Subcutaneous abdominal adipose tissue (tissue), 5 donors: ENCODE measurements around the gene ETF1.

Experiments
- H3K27ac ChIP-seq: one replicate; pipeline ENCODE4 v1.7.0; 2013; ENCODE audit warnings: low read depth, mild to moderate bottlenecking, inconsistent platforms, low read length, moderate library complexity
- H3K27me3 ChIP-seq, 5 donors: one replicate each; pipeline ENCODE4 v1.7.0; 2013; ENCODE audit warnings: low read length in 5 of 5, inconsistent platforms in 1 of 5; ENCODE audit not compliant: control insufficient read depth in 5 of 5, insufficient read depth in 4 of 5
- H3K36me3 ChIP-seq, 5 donors: one replicate each; pipeline ENCODE4 v1.7.0; 2013; ENCODE audit warnings: low read length in 5 of 5; ENCODE audit not compliant: control insufficient read depth in 5 of 5, insufficient read depth in 5 of 5
- H3K4me1 ChIP-seq, 5 donors: one replicate each; pipeline ENCODE4 v1.7.0; 2013; ENCODE audit warnings: low read length in 5 of 5, mild to moderate bottlenecking in 3 of 5, moderate library complexity in 1 of 5; ENCODE audit not compliant: control insufficient read depth in 5 of 5, insufficient read depth in 5 of 5
- H3K4me3 ChIP-seq, 5 donors: one replicate each; pipeline ENCODE4 v1.7.0; 2013; ENCODE audit warnings: low read length in 5 of 5, low read depth in 1 of 5
- H3K9ac ChIP-seq, 5 donors: one replicate each; pipeline ENCODE4 v1.7.0; 2013; ENCODE audit warnings: low read length in 5 of 5, mild to moderate bottlenecking in 4 of 5, moderate library complexity in 3 of 5
- H3K9me3 ChIP-seq, 5 donors: one replicate each; pipeline ENCODE4 v1.7.0; 2013; ENCODE audit warnings: low read length in 5 of 5; ENCODE audit not compliant: control insufficient read depth in 5 of 5
- donor health status: healthy.
- donor health status: healthy.
- donor health status: healthy.
- donor health status: healthy.
- donor health status: healthy.

ETF1 gene

DNA sequence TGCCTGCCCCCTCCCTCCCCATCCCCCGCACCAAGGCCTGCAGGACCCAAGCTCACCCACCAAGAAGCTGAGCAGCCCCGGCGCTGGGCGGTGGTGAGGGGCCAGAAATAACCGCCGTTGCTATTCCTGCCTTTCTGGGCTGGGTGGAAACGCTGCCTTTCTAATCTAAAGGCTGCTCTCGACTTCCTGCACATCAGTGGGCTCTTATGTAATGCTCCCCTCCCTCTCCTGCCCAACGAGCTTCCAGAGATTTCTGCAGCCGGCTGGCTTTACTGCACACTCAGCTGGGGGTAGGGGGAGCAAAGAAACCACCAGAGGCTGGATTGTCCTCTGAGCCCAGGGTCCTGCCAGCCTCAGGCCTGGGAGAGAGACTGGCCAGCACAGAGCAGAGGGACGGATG lies 84.7 kb downstream of the ETF1 start:
- H3K27ac ChIP-seq: no peak overlapping the region
- H3K4me3 ChIP-seq: no peak overlapping the region
- no peaks in the 10 kb centered on the region for H3K9me3 ChIP-seq
- no peaks in the 10 kb centered on the region for H3K36me3 ChIP-seq
- peaks cover 0 to 8% (median 5%) of the 10 kb centered on the region in 5 donors for H3K27me3 ChIP-seq
- peak overlapping the region in 1 of 5 donors; percentile 18 for H3K9ac ChIP-seq
- peaks cover 5 to 29% (median 8%) of the 10 kb centered on the region in 5 donors for H3K4me1 ChIP-seq

DNA sequence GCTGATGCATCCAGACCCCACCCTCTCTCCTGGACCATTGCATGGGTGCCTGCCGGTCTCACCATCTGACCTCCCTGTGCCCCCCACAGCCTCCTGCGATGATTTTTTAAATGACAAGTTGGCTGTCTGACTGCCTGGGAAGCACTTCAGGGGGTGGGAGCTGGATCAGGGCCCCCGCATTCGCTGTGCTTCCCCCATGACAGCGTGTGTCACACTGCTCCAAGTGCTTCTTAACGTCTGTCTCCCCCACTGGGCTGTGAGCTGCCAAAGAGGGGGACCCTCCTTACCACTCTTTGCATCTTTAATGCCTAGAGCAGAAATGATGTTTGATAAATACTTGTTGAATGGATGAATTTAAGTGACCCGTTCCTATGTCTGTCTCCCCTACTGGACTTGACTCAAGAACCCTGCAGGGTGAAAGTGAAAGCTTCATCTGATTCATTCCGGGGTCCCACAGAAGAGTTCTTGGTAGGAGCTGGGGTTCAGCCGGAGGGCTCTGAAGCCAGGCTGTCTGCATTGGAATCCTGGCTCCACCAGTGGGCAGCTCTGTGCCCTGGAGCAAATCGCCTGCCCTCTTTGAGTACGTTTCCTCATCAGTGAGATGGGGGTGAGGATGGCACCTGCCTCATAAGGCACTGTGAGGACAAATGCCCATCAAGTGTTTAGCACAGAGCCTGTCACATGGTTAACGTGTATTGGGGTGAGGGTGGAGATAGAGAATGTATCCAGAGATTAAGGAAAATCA lies 85.3 kb downstream of the ETF1 start:
- Histone ChIP-seq H3K9ac (no peak overlapping the region), H3K4me1 (peaks cover 0 to 26% (median 6%) of the 10 kb centered on the region in 5 donors), H3K36me3 (no peaks in the 10 kb centered on the region), H3K27me3 (peaks cover 0 to 8% (median 5%) of the 10 kb centered on the region in 5 donors), H3K9me3 (no peaks in the 10 kb centered on the region), H3K27ac (no peak overlapping the region), H3K4me3 (no peak overlapping the region)
